HG02840 (cell line): Measurements from ENCODE around the gene TMEM229B.

Source experiments
- ATAC-seq: cut with Tn5 transposase; IDR thresholded peaks from one replicate; pipeline ENCODE4 v1.9.1; 2021; ENCODE audit warnings: mild to moderate bottlenecking, moderate library complexity, moderate number of reproducible peaks; ENCODE audit not compliant: unreplicated experiment, low FRiP score

Gene TMEM229B

DNA sequence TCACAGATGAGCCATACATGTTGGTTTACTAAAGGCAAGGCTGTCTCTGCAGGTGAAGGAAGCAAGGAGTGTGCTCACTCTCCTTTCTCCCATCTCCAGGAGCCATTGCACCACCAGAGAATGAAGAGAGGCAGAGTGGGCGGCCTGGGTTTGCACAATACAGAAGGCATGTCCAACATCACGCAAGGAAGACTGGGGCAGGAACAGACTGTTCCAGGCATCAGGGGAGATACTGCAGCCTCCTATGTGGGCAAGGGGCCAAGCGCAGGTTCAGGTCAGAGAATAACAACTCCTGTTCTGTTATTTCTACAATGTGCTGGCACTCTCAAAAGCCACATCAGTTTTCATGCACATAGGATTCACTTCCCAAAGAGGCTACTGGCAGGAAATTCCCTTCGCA is 1.7 kb upstream of the TMEM229B start:
- no peak for ATAC-seq

DNA sequence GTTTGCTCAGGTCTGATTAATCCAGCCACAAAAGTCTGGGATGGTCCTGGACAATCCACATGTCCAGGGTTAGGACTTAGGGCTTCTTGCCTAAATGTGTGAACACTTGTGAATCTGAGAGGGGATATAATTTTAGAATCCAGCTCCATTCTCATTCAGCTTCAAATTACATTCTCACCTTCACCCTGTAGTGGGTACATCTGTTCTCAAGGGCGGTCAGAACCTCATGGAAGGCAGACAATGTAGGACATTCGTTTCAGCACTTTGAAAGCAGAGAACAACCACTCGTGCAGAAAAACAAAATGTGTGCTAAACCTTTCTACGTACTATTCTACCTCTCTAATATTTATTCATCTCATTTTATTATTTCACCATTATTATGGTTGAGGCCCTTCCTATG is 1.2 kb downstream of the TMEM229B start:
- ATAC-seq: no peak

DNA sequence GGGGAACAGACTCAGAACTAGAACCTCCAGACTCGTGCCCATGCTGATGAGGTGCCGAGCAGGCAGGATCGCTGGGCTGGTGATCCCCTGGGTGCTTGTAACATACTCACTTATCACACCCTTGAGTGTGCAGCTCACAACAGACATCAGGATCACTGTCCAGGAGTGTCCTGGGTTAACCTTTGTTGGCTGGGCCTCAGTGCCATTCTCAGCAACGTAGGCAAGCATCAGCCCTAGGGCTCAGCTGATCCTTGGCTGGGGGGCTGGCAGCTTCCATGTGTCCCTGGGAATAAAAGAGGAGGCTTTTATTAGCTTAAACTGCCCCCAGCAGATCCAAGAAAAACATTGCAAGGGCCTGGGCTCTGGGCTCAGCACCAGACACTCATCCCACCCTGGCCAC is 1.6 kb downstream of the TMEM229B start:
- no peak for ATAC-seq

DNA sequence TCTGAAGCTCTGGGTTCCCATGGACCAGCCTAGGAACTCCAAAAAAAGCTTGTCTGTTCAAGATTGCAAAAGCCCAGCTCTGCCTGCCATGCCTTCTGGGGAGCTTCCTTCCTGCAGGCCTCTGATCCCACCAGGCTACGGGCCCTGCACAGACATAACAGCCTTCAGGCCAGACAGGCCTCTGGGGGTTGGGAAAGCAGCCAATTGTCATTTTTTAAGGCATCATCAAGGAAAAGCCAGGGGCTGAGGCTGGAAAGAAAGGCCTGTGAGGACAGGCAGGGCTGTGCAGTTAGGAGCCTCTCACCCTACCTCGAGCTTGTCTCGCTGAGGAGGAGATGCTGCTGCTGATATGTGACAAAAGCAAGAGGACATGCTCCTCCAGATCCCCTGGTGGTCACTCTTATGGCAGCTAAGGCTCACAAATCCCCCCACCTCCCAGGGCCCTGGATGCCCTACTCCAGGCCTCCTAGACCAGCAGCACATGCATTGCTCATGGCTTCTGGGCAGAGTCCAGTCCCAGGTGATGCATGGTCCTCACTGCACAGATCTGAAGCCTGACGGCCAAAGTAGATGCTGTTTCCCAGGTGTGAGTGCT is 2.9 kb downstream of the TMEM229B start:
- ATAC-seq: no peak

DNA sequence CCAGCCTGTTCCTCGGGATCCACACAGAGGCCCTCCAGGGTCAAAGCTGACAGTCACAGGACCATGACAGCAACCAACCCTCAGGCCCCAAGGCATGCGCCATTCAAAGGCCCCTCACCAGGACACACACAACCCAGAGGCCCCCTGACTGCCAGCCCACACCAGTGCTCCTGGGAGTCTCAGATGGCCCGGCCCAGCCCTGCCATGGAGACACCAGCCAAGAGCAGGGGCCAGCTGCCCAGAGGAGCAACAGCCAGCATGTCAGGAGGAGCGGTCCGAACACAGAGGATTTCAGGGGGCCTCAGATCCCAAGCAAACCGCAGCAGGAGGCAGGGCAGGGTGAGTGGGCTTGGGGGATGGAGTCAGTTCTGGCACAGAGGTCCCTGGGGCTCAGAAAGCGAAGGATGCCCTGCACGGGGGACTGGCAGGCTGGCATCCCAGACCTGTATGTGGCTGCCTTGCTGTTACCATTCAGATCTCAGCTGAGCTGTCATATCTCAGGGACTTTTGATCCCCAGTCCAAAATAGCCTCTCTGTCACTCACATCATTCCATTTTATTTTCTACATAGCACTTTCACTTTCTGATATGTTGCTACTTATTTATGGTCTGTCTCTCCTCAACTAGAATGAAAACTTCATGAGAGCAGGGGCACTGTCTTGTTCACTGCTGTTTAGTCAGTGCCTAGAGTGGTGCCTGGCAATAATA is 4.8 kb downstream of the TMEM229B start:
- no peak for ATAC-seq

DNA sequence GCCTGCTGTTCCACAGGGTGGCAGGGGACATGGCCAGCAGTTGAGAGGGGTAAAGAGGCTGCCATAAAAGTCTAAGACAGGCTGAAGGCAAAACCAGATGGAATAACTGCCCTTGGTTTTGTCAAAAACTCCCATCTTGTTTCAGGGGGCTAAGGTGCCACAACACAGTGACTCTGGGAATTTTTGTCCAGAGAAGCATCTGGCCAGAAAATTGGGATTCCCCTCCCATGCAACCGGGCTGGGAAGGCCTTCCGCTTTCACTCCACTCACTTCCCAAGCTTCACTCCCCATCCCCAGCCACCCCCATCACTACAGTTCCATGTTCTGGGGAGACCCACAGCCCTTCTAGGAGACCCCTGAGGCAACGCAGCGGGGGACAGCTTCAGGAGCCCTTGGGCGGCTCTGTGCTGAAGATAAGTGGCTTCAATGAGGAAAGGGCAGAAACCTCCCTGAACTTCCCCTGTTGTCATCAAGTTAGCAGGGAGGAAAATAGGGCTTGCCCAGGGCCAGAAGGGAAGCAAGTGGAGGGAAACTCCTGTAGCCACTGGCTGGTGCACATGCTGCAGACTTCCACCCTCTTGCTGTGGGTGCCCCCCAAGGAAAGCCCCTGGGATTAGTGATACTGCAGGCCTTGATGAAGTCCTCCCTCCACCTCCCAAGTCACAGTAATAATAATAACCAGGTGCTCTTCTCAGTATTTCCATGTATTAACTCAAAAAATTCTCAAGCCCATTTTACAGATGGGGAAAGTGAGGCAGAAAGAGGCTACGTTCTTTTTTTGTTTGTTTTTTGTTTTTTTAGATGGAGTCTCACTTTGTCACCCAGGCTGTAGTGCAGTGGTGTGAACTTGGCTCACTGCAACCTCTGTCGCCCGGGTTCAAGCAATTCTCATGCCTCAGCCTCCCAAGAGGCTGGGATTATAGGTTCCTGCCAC is 6.0 kb downstream of the TMEM229B start:
- no peak for ATAC-seq

DNA sequence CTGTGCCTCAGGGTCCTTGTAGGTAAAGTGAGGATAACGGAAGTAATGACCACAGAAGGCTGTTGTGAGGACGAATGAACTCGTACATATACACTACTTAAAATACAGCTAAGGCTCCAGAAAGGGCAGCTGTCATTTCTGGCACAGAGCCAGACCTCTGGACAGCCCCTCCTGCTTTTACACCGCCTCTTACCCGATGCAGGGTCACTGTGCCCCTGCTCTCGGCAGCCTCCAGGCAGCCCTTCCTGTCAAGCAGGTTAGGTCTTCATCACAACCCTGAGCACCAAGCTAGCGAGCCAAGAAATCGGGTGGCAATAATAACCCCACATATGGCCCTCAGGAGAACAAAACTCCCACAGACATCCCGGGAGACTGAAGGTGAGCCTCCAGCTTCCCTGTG is 8.5 kb downstream of the TMEM229B start:
- ATAC-seq: no peak

DNA sequence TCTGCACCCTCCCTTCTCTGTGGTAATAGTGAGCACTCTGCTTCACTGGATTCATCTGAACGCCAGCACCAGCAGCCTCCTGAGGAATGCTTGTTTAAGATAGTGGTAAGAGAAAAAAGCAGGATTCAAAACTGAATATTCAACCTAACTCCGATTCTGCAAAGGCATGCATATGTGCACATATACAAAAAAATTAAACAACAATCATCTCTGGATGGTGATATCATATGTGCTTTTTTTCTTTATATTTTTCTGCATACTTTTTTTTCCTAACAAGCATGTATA is 9.8 kb downstream of the TMEM229B start:
- no peak for ATAC-seq

DNA sequence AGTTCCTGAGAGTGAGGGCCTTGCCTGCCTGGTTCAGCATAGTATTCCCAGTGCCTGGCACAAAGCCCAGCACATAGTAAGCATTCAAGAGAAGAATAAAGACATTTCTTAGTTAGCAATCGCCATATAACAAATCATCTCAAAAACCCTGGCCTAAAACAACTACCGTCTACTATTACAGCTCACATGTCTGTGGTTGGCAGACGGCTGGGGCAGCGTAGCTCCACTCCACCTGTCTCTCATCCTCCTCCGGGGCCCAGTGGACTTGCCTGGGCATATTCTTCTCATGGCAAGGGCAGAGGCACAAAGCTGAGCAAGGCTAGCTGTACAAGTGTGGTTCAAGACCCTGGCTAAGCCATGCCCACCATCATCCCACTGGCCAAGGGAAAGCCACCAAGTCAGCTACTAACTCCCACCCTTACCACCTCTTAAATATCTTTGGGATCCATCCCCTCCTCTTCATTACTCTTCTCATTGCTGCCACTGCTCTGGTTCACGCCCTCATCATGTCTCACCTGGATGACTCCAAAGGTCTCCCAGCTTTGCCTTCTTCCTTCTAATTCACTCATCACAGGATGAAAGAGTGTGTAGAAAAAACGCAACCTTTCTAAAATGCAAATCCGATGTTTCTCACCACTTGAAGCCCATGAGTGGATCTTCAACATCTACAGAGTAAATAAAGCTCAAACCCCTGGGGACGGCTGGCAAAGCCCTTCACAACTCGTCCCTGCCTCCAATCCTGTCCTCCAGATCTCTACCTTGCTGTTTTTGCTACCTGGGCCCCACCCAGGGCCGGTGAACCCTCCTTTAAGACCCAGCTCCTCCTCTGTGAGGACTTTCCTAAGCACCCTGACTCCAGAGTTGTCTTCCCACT is 10.4 kb downstream of the TMEM229B start:
- no peak for ATAC-seq

DNA sequence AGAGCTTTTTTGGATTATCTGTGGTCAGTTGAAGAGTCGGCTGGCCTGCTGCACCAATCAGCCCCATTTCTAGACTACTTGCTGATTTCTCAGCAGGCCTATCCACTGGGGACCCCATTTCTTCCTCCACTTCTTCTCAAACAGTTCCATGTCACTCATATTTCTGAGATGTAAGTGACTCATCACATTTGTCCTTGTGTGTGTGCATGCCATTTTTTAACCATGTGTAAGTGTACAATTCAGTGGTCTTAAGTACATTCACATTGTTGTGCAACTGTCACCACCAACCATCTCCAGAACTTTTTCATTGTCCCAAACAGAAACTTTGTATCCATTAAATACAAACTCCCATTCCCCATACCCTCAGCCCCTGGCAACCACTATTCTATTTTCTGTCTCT is 14.2 kb downstream of the TMEM229B start:
- no peak for ATAC-seq

DNA sequence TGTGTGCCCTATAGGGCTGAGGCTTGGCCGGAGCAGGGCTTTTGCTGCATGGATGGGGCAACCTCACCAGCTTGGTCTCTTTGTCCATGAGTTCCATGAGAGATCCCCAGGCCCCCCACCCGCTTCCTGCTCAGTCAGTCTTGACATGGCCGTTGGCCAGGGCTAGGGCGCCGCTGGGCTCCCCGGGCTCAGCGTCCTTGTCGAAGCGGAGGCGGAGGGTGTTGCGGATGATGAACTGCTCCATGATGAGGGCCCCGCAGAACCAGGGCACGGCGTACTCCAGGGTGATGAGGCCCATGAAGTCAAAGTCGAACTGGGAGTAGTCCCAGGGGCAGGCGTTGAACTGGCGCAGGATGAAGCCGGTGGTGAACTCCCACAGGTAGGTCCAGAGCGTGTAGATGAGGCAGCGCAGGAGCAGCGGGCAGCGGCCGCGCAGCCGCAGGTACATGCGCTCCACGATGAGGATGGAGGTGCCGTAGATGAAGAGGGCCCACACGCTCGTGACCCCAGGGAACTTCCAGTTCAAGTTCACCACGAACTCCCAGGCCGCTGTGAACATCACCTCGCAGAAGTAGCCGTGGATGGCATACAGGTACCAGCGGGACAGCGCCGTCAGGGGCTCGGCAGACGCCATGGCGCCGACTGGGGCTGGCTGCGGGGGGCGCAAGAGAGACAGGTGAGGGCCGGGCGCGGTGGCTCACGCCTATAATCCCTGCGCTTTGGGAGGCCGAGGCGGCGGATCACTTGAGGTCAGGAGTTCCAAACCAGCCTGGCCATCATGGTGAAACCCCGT is 15.0 kb downstream of the TMEM229B start:
- ATAC-seq: no peak

DNA sequence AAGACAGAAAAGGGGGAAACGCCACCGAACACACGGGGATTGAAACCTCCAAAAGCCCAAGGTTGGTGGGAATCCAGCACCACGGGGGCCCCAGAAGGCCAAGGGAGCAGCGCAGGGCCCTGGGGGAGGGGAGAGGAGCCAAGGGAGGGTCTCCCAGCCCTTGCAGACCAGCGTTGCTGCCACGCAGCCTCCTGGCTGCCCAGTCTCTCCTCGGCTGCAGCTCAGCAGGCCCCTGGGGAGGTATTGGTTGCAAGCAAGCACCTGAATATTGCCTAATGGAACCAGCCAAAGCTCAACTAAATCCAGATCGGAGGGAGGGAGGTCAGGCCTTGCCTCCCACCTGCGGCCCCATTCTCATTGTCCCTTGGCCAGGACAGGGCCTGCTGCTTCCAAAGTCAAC is 15.8 kb downstream of the TMEM229B start:
- no peak for ATAC-seq

DNA sequence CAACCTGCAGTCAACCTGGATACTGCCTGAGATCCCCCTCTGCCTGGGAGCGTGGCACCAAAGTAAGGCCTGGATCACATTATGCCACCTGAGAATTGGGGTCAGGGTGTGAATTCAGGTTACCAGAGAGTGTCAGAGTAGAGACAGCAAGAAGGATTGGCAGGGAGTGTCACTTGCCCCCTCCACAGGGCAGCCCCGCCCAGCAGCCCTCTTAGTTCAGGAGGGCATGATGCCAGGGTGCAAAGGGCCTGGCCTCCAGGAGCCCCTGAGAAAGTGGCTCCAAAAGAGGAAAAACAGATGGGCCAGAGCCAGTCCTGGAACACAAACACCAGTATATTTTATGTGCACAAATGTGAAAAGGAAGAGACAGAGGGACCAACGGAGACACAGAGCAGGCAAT is 18.6 kb downstream of the TMEM229B start:
- no peak for ATAC-seq

DNA sequence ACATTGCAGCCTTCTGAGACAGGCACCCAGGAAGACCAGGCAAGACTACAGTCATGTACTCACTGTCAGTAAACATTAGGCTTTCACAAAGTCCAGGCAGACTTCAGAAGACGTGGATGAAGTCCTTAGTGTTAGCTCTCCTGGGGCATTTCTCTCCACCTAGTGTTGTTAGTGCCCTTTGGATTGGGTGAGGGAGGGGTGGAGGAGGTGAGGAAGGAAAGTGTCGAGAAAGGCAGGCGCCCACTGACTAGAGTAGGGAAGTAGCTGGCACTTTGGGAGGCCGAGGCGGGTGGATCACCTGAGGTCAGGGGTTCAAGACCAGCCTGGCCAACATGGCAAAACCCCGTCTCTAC is 20.2 kb downstream of the TMEM229B start:
- no peak for ATAC-seq

DNA sequence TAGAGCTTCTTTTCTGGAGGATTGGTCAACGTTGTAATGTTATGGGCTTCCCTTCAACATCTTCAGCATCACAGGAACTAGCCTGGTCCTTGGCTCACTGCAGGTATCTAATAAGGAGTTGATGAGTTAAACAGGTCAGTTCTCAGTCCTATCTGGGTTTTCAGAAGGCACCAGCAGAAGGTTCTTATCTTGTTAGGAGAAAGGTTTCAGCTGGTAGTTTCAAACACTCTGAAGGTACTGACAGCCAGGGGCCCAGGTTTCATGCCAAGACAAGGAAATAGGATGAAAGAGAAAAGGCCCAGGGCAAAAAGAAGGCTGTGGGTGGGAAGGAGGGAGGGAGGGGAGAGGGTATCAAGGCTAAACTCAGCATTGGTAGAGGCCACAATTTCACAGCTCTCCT is 21.4 kb downstream of the TMEM229B start:
- no peak for ATAC-seq

DNA sequence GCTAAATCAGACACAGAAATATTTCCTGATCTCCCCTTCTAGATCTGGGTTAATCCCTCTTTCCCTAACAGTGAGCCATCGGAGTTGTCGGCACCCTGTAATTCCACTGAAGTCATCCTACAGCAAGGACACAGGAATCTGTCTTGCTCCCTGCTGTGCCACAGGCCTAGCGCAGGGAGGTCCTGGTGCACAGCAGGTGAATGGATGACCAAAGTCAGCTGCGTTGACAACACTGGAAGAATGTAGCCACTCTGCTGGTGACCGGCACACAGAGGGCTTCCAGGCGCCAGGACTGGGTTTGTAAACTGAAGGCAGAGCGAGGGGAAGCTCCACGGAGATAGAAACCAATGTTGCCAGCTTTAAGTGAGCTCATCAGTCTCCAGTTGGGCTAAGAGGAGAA is 23.6 kb downstream of the TMEM229B start:
- ATAC-seq: no peak

DNA sequence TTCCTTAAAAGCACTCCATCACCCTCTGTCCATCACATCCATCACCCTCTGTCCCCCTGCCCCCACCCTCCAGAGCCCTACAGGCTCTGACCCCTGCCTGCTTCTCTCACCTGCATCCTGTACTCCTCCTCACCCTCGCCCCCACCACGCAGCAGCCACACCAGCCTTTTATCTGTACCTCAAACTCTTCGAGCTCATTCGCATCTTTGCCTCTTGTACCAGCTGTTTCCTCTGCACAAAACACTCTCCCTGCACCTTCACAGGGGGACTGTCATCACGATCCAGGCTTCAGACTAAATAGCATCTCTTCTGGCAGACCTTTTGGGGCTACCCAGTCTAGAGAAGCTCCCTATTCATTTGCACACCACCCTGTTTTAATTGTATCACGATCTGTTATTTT is 24.1 kb downstream of the TMEM229B start:
- no peak for ATAC-seq

DNA sequence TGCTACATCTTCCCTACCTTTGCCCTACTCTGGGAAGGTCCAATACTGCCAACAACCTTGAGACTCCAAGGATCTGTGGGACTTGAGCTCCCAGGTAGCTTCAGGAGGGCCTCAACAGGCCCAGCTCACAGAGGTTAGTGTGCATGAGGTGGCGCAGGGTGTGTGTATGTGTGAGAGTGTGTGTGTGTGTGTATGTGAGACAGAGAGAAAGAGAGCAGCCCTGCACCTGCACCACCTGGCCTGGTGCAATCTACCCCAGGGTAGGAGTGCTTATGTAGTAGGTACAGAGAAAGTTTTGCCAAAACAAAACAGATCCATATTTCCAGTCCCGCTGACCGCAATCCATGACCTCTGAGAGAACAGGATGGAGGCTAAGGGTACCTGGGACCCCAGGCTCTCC is 24.6 kb downstream of the TMEM229B start:
- no peak for ATAC-seq

DNA sequence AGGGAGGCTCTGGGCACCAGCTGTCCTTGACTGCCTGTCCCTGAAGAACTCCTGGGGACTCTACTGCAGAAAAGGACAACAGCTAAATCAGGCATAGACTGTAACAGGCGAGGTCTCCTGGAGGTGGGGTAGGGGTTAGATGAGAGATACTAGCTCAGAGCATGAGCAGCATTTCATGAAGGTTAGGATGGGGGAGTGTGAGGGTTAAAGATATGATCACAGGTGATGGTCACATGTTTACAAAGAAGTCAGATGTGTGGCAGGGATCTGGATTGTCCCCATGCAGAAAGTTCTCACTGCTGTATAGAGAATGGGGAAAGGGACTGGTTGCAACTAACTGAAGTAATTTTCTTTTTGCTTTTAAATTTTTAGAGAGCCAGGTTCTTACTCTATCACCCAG is 26.5 kb downstream of the TMEM229B start:
- ATAC-seq: no peak

DNA sequence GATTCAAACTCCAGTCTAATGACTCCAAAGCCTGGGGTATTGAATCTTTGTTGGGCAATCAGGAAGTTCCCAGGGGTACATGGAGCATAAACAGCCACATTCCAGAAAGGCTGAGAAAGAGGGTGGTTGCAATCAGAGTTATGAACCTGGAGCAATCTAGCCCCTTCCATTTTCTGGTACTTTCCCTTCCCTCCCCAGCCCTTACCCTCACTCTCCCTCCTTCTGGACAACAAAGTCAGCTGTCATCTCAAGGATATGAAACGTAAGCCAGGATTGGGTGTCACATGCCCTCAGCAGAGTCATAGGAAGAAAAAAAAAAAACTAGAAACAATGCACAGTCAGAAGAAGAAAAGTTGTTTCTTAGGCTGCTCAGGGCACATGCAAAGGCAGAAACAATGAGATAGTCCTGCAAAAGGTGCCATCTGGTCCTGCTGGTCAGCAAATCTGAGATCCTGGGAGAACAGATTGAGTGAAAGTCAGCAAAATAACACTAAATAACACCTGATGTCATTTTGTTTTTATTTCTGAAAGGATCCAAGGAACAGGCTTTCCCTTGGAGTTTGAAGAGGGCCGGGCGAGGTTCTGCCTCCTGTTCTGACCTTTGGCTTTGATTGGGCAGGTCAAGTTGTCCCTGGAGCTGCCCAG is 27.1 kb downstream of the TMEM229B start:
- ATAC-seq: no peak
